HTR-8/SVneo (cell line): Measurements from ENCODE around the gene SH3RF3.
A peak's percentile ranks its signal among the peaks of the same experiment; 100 is the strongest.

ENCODE experiments used
- DNase-seq: peaks from one replicate; pipeline ENCODE4 v3.0.0; 2011; ENCODE audit warnings: low spot score, mixed read lengths; ENCODE audit not compliant: insufficient read length
- FAIRE-seq: peaks from 2 replicates; lab custom pipeline; 2011; peaks lifted over from hg19 to GRCh38; lab: Jason Lieb, UNC

SH3RF3 gene

DNA sequence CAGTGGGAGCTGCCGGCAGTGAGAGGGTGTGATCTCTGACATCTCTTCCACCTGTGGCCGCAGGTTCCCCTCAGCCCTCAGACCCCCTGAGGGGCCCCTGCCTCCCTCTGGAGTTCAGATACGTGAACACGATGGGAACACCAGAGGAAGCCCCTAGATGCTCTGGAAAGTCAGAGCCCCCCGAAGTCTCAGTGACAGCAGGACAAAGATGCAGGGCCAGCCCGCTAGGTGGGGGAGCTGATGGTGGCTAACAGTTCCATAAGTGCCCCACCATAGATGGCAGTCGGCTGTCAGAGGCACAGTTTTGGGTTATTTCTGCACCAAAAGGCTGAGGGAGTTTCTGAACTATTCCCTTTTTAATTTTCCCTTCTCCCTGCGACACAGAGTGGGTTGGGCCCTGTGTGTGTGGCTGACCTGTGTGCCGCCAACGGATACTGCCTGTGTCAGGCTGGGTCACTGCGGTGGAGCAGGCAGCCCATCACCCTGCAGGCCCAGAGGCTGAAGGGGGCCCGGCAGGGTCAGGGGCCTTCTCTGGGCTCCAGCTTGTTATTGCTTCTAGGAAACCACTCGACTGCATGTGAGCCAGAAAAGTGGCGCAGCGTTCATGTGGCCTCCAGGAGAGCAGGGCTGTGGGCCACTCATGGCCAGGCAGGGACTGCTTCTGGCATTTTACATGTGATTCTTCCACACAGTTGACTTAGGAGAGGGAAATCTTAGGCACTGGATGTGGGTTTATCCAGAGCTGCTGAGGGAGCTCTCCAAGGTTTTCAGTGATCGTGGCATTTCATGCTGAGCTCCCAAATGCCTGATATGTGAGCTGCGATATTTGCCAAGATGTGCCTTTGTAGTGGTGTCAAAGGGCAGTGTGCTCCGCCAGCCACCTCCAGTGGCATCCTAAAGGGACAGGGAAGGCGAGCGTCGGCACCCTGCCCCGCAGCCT is 225.1 kb downstream of the SH3RF3 start:
- FAIRE-seq (no peak), DNase-seq (no peak)

DNA sequence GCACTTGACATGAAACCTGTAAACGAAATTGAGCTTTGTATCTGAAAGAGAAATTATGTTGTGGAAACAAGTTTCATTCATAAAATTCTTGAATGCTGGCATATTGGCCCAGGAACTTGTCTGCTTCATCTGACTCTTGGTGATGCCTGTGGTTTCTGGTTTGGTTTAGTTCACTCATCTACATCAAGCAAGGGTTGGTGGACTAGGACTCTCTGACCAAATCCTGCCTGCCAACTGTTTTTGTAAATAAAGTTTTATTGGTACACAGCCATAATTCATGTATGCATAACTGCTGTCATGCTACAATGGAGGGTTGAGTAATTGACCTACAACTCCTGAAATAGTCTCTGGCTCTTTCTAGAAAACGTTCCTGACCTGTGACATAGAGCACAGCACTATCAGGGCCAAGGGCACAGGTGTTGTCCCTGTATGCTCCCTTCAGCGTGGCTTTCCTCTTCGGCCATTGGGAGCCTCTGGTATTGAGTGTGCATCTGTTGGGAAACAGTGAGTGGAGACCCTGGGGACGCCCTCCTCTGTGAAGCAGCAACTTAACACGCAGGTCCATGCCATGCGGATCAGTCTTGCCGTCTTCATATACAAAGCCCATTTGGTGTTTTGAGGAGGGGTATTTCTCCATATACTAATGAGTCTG is 226.3 kb downstream of the SH3RF3 start:
- FAIRE-seq, result no peak
- no peak for DNase-seq

- DNase-seq, result no peak
- FAIRE-seq, result no peak
Observed at GRCh38 chr2:109356324-109357035, 227.5 kb downstream of the SH3RF3 start.

DNA sequence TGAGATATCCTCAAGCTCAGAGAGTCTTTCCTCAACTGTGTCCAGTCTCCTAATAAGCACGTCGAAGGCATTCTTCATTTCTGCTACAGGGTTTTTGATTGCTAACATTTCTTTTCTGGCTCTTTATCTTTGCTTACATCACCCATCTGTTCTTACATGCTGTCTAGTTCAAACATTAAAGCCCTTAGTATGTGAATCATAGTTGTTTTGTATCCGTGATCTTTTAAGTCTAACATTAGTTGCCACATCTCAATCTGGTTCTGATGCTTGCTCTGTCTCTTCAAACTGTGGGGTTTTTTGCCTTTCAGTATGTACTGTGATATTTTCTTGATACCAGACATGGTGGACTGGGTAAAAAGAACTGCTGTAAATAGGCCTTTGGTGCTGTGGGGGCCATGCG is 235.2 kb downstream of the SH3RF3 start:
- DNase-seq (no peak), FAIRE-seq (no peak)

DNA sequence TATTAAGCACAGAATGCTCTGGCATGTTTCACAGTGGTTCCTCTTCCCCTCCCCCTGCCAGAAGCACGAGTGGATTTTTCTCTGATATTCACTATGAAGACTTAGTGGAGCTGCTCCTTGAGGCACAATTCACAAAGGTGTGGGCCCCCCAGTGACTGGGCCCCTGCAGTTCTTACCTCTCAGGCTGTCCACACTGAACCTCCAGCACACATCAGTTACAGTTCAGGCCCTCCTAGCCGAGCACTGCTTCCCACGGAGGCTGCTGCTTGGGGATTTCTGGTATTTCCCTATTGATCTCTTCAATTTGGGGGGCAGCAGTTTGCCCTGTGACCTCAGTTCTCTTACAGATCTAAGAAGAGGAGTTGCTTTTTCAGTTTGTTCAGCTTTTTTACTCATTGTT is 236.1 kb downstream of the SH3RF3 start:
- FAIRE-seq (no peak), DNase-seq (no peak)

DNA sequence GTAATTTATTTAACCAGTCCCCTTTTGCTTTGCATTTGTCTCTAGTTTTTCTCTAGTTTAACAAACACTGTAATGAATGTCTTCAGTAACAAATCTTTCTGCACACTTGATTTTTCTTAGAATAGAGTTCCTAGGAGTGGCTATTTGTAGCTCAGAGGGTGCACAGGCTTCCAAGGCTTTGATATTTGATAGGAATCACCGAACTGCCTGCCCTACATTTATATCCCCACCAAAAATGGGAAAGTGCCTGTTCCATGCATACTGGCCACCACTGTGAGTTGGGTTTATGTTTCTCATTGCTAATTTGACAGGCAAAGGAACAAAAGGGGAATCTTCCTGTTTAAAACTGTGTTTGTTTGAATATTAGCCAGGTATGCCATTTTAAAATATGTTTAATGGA is 238.7 kb downstream of the SH3RF3 start:
- DNase-seq (no peak), FAIRE-seq (no peak)

GRCh38 chr2:109368798-109369197 is 239.8 kb downstream of the SH3RF3 start:
- FAIRE-seq (no peak), DNase-seq (no peak)

DNA sequence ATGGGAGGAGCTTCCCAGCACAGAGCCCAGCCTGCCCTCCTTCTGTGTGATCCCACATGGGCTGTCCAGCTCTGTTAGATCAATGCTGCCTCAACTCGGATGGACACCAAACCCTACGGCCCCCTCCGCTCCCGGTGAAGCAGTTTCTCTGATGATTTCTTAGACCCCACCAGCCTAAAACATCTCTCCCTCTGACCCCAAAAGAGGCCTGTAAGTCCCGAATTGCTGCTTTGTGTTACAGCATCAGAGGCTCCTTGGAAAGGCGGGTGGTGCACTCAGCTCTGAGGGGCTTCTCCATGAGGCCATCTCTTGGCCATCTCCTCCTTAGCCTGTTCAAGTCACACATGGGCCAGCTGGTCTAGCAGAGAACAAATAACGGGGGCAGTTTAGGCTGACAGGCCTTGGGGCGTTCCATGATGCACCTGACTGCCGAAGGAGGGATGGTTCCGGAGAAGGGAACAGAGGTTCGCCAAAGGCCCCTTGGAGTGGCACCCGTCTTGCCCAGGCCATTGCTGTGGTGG is 240.7 kb downstream of the SH3RF3 start:
- DNase-seq (no peak), FAIRE-seq (no peak)

- DNase-seq, result no peak
- no peak for FAIRE-seq
Observed at GRCh38 chr2:109370399-109371035, 241.5 kb downstream of the SH3RF3 start.

- FAIRE-seq (no peak), DNase-seq (no peak)
Observed at GRCh38 chr2:109371481-109372170, 242.6 kb downstream of the SH3RF3 start.

- FAIRE-seq, result peak; percentile 74
- no peak for DNase-seq
Observed at GRCh38 chr2:109372171-109372568, 243.2 kb downstream of the SH3RF3 start.

GRCh38 chr2:109372614-109373013 is 243.6 kb downstream of the SH3RF3 start:
- no peak for FAIRE-seq

GRCh38 chr2:109373791-109374547 is 245.0 kb downstream of the SH3RF3 start:
- FAIRE-seq, result no peak
- DNase-seq, result no peak

More at GRCh38 chr2:109372614-109373013, 243.6 kb downstream of the SH3RF3 start:
- no peak for DNase-seq

GRCh38 chr2:109374548-109375130 is 245.6 kb downstream of the SH3RF3 start:
- DNase-seq (no peak), FAIRE-seq (no peak)

DNA sequence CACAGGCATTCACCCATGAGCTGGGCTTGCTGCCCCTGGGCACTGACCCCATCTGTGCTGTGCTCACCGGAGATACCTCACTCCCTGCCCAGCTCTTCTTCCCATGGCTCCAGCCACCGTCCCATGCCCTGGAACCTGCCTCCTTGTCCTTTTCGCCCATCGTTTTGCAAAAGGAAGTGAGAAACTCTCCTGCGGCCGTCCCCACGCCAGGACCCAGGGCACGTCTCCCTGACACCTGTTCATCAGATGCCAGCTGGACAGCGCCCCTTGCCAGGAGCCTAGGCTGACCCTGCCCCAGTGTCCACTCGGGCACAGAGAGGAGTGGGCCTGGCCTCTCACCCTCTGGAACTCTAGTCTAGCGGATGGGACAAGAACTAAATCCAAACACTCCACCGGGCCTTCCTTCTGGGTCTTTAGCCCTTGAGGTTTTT is 246.1 kb downstream of the SH3RF3 start:
- DNase-seq (no peak), FAIRE-seq (no peak)

DNA sequence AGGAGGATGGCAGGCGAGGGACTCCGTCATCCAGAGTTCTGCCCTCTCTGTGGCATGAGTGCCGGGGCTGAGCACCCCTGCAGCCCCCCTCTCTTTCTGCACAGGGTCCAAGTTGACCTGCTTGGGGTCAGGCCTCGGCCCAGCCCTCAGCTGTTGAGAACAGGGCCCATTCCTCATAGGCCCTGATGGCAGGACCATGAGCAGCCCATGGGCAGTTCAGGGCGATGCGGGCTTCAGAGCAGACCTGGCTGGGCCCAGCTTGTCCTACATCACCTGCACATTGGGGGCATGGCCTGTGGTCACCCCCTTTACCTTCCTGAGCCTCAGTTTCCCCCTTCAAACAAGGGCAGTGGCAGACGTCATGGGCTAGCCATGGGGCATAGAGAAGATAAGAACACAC is 246.7 kb downstream of the SH3RF3 start:
- no peak for DNase-seq
- FAIRE-seq, result no peak

DNA sequence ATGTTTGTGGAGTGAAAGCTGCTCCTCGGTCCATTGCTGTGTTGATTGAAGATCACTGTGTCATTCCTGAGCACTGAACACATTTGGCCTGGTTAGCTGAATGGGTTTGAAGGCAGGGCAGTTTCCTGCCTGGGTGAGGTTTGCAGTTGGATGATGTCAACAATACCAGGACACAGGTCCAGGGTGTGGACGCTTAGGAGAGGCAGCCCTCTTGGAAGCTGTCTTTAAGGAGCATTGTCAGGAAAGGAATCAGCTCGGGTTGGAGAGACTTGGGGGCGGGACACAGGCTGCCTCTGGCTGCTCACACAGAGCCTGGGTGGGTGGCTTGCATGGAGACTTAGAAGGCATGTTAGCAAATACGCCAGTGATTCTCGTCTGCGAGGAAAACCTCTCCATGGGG is 247.1 kb downstream of the SH3RF3 start:
- DNase-seq, result no peak
- no peak for FAIRE-seq

DNA sequence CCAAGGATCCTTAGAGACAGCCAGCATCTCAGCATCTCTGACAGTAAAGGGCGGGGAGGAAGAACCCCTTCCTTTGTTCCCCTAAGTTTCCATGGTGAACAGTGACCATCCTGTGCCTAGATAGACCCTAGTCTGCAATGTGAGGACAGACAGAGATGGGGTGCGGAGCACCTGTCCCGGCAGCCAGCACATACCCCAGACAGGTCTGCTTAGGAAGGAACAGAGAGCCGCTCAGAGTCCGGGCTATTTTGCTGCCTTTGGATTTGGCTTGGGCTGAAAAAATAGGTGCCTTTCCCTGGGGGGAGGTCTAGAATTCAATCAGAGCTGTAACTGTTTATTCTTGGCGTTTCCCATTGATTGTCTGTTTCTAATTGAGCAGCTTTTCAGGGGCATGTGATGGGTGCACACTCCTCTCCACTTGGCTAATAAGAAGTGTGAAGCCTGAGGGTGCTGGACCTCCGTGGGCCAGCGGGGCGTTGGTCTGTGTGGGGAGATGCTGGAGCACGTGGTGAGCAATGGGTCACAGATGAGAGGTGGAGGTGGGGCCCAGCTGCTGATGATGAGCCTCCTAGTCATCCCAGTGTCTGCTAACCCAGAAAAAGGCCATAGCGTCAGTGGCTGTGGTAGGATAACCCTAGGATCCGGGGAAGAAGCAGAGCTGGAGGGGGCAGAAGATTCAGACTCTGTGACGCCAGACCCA is 247.9 kb downstream of the SH3RF3 start:
- FAIRE-seq (no peak), DNase-seq (no peak)
